ENCODE results near the gene LRRC46.

The LRRC46 gene

DNA sequence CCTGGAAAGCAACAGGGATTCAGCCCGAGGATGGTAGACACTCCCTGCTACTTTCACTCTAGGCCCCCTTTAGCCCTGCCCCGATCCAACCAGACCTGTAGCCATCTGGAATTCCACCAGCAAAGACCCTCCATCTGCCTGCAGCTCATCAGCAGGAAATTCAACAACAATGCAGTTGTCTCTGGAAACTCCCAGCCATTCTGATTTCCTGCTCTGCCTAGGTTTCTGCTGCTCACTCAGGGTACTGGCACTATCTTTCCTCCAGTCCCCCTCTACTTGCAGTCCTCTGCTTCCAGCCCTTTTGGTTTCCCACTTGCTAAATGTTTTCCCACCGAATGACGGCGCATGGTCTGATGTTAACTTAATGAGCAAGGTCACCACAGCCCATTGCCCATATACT is 22.1 kb downstream of the LRRC46 start:
- no peak for DNase-seq

DNA sequence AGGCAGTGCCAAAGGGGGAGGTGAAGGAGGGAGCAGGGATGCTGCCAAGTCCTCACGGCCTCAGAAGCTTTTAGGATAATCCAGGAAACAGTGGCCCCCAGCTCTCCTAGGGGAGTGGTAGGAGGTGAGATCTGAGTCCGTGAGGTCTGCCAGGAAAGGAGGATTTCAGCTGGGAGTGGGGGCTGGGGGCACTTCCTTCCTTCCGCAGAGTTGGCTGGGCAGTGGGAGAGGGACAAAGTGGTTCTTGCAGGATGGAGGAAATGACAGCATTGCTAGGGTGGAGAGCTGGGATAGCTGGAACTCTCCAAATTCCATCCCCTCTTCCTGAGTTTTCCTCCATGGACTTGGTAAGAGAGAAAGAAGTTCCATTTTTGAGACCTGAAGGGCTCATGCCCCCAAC is 24.3 kb downstream of the LRRC46 start:
- no peak for DNase-seq

DNA sequence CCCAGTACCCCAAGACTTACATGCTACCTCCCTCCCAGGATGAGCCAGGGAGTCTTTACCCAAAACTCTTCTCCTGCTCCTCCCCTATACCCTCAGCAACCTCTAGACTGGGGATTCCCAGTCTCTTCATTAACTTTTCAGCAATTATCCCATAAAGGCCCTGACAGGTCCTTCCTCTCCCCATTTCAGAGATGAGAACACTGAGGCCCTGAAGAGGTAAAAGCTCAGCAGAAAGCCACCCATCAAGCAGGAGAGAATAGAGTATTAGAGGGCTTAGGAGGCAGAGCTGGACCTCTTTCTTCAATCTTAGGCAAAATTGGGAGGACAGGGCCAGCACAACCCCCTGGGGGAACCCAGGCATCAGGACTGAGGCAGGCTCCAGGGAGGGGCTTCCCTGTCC is 25.4 kb downstream of the LRRC46 start:
- no peak for DNase-seq

DNA sequence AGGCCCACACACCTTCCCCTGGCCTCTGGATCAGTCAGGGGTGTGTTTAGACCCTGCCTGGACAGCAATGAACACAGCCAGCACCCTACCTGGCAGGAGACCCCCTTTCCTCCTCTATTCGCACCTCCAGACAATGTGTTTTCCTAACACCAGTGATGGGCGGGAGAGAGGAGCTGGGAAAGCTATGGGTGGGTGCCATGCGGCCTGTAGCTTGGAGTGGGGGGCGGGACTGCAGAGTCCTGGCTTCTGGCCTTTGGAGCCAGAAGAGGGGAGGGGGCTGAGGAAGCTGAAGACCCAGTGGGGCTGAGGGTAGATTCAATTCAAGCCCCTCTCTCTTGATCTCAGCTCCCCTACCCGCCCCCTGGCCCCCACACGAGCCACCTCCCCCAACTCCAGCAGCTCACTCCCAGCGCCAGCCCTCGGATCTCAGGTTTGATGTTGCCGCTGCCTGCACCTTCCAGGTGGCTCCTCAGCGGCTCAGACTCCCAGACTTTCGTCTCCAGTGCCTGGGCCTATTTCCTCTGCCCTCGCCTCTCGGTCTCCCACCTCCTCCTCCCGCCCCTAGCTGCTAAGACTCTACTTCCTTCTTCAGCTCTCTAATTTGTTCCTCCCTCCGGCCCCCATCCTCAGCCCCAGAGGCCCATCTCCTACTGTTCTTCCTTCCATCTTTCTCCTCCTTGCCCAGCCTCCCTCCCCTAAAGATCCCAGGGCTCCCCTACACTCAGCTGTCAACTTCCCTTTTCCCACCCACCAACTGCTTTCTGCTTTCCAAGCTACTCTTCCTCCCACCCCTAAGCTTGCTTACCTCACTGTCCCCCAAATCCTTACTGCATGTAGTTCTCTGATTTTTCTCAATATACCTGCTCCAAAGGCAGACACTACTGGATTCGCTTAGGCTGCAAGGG is 26.3 kb downstream of the LRRC46 start:
- no peak for DNase-seq

DNA sequence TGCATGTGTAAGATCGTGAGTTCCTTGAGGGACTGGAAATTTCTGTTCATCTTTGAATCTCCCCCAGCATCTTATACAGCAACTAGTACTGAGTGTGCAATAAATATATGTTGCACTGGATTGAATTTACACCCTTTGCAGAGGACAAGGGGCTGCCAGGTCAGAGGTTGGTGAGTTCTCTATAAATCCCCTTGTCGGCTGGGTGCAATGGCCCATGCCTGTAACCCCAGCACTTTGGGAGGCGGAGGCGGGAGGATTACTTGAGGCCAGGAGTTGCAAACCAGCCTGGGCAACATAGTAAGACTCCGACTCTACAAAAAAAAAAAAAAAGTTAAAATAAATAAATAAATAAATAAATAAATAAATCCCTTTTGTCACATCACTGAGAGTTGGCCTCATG is 28.9 kb downstream of the LRRC46 start:
- no peak for DNase-seq

DNA sequence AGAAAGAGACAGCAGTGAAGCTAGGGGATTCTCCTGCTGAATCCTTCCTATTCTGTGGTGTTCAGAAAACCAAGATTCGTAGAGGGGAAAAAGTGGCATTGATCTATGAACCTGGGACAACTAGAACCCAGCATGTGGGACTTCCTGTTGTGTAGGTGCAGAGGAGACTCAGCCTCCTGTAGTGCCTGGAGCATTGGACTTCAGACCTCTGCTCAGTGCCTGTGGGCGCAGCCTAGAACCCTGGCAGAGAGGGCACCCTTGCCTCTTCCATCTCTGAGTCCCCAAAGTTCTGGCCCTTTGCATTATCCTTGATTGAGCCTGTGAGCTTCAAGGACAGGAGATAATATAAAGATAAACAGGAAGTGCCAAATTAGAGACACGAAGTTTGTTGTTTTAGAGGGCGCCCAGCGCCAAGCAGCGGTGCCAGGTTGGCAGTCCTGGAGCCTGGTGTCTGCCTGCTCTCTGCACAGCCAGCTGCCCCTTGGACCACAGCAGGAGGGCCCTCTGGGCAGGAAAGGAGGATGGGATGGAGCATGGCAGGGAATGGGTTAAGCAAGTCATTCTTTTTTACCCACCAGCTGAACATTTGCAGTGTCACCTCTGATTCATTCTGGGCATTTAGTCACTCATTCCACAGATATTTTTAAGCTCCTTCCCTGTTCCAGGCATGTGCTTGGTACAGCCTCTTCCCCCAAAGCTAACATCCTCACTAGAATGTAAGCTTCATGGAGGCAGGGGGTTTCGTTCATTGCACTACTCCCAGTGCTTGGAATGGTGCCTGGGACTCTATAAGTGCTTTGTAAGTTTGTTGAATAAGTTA is 31.4 kb downstream of the LRRC46 start:
- DNase-seq, result no peak

DNA sequence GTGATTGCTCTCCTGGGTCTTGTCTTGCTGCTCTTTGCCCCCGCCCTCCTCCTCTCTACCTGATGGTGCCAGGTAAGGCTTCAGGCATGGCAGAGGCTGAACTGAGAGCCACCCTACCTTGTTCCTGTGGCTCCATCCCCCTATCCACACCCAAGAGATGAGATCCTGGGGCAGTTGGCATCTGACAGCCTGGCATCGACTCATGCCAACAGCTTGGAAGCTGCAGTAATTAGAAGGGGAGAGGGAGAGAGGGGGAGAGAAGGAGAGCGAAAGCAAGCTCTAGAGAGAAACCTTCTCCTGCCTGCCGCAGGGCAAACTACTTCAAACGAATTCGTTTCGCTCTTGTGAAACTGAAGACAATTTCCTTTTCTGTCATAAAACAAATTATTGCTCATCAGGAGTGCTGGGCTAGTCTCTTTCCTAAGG is 33.3 kb downstream of the LRRC46 start:
- no peak for DNase-seq

DNA sequence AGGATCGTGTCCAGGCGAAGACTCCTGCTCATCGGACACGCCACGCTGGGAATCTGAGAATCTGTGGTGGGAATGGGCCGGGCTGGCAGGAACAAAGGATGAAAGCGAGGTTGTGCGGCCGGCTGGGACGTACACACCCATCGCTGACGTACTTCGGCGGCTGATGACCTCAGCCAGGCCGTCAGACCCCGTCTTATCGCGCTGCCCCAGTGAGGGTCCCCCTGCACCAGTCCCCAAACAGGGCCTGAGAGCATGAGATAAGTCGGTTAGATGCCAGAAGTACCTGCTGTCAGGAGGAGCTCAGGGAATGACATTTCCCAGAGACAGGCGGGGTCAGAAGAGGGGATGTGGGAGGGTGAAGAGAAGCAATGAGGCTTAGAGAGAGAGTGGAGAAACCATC is 35.5 kb downstream of the LRRC46 start:
- no peak for DNase-seq

DNA sequence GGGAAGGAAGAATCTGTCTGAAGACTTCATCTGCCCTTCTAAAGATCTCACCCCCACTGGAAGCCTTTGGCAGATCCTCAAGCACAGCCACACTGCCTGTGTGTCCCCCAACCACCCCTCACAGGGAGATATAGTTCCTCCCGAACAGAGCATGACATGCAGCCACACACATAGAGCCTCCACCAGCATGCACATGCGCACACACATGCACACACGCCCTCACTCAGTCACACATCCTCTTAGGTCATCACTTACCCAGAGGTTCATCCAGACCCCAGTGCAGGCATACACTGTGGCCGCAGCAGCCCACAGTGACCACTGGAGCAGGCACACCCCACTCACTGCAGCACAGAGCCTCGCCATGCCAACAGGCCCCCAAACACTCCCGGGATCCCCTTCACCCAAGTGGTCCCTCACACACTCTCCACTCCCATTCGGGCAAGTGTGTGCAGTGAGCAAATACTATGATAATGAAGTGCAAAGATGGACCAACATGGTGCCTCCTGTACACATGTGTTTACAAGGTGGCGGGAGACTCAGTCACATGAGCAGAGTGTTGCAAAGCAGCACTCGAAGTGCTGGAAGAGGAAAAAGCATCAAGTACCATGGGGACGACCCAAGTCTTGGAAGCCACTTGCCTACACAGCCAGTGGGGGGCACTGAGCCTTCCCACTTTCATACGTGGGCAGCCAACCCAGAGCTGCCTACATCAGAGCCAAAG is 36.5 kb downstream of the LRRC46 start:
- DNase-seq, result no peak

DNA sequence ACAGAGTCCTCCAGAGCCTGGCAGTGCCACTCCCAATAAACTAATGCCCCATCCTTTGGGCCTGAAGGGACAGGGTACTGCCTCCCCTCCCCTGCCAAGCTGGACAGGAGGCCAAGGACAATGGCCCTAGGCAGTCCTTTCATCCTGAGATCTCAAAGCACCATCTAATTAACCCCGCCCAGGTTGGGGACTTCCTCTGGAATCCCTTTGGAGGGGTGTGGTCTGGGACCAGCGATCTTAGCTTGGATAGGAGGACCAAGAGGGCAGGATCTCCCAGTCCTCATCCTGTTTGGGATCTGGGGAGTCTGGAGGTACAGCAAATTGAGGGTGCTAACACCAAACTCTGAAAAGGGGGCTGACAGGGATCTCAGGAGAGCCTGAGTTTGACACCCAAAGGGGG is 37.6 kb downstream of the LRRC46 start:
- DNase-seq, result no peak

DNA sequence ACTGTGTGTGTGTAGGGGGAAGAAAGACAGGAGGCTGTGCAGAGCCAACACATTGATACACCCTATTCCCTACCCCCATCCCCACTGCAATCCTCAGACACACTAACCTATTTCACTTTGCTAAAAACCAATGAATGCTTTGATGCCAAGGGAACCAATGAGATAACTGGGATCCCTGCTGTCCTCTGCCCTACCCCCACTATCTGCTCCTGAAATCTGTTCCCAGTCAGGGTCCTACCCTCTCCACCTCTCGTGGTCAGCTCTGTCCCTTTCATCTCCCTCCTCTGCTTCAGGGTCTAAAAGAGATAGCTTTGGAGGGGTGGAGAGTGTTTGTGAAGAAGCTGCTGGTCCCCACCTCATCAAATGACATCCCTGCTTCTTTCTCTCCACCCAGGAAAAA is 38.6 kb downstream of the LRRC46 start:
- no peak for DNase-seq

DNA sequence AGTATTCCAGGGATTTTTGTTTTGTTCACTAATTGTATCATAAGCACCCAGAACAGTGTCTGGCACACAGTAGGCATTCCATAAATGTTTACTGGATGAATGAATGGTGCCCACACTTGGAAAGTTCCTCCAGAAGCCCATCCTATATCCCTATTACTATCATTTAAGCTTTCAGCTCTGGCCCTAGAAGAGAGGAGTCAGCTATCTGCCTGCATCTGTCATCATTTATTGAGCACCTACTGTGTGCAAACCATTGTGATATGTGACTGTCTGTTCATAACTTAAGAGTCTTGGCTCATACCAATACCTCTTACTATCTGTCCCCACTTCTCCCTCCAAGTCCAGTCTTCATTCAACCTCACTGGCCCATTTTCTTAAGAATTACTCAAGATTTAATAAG is 39.6 kb downstream of the LRRC46 start:
- no peak for DNase-seq

DNA sequence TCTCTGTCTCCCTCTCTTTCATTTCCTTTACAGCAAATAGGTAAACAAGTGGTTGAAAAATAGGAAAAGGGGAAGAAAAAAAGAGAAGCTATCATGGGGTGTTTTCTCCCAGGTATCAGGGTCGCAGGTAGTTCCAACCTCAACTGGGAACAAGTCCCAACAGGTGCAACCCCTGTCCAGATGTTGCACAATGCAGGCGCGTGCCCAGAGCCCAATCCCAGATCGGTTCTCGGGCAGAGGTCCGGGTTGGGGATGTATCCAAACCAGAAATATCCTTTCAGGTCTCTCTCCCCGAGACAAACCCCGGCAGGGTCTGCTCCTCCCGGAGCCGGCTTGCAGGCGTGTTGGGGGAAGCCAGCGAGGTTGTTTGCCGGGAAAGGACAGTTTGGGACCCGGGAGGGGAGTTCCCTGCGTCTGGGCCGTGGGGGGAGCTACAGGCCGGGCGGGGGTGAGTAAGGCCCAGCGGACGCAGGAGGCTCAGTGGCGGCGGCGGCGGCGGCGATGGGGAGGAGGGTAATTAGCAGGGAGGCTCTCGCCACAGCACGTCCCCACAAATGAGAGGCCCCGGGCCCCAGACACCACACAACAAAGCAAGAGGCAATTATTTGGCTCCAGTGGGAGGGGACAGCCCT is 40.7 kb downstream of the LRRC46 start:
- no peak for DNase-seq

DNA sequence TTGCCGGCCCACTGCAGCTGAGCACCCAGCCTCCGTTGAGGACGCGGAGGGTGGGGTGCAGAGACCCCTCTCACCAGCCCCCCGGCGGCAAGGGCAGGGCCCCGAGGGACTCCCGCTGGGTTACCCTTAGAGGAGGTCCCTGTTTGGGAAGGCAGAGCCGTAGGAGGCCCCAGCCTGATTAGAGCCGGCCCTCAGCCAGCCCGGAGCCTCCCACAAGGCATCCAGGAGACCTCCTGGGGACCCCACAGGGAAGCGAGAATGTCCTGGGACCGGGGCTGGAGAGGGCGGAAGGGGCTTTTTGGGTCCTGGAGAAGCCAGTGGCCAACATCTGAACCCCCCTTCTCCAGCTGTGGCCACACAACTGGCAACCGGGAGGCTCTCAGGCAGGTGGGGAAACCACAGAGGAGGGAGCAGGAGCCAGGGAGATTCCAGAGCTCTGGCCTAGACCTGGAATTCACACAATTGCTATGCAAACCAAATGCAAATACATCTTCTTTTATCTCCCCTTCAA is 41.2 kb downstream of the LRRC46 start:
- DNase-seq, result no peak

DNA sequence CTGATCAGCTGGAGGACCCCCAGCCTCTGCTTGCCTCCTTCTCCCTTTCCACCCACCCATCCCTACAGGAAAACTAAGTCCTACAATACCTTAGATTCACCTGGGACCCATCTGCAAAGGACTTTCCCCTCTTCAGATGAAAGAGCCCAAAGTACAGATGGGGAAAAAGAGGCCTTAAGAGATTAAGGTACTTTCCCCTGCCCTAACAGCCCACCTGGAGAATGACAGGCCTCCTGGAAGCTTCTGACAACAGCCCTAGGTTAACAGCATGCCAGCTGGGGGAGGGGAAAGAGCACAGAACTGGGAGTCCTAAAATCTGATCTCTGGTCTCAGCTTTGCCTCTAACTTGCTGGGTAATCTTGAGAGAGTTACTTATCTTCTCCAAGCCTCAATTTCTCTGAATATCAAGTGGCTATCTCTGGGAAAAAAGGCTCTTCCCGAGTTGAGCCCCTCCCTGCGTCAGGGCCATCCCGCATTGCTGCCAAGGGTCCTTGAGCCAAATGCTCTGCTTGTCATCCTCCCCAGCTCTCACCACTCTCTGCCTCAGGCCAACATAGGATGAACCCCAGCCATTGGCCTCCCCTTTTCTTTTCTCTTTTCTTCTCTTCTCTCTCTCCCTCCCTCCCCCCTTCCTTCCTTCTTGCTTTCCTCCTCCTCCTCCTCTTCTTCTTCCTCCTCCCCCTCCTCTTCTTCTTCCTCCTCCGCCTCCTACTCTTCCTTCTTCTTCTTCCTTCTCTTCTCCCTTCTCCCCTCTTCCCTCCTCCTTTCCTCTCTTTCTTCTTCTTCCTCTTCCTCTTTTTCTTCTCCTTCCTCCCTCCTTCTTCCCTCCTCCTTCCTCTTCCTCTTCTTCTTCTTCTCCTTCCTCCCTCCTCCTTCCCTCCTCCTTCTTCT is 42.0 kb downstream of the LRRC46 start:
- no peak for DNase-seq

DNA sequence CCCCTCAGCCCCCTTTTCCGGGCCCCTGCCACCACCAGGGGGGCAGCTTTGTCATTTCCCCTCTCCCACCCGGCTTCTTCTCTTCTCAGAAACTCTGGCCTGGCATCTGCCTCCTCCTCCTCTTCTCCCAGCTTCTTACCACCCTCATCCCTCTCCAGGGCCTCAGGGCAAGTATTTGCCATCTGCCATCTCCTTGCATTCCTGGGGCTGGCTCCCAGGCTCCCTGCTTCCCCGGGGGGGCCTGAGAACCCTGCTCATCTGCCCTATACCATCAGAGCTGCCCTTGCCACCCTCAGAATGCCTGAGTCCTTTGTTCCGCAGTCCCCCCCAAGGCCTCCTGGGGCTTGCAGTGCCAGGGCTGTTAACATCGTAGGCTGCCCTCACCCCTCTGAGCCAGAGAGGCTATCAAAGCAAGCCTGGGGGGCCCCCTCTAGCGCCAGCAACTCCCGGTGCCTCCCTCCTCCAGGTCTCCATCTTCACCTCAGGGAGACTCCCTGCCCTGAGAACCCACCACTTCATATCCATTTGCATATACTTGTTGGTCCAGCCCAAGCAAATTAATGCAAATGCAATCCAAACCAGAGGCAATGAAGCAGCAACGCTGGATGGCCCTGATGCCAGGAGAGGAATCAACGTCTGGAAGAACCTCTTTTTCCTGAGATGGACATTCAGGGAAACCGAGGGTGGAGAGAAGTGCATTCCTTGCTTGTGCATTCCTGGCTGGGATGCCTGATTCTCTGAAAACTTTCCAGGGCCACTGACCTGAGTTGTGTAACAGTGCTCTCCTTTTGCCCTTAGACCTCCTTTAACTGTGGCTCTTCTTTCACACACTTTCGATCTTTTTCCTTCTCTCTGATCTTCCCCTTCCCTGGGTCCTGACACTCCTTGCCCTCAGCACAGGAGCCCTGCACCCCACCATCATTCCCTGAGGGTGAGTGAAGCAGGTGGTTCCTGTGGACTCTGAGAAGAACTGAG is 43.8 kb downstream of the LRRC46 start:
- DNase-seq, result no peak

DNA sequence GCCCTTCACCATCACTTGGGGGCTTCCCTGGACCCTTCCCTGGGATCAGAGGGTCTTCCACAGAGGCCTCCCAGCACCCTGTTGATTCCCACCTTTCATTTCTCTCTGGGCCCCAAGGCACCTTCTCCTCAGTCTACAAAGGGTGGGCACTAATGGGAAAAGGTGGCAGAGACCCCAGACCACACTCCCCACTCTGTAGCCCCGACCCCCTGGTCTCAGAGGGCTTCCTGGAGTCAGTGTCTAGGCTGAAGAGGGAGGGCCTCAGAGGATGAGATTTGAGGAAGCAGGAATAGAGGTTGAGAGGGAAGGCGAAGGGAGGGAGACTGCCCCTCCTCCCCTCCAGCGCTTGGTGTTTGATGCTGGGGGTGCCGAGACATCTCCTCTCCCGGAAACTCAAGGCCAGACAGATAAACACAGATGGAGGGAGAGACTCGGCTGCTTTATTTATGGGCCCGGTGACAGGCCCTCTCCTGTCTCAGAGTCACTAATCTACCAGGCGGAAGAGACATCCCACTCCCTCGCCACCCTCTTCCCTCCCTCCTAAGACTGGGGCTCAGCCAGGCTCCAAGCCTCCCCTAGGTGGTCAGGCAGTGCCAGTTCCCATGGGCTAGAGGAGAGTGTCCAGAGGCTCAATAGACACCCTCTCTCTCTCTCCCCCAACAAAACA is 46.0 kb downstream of the LRRC46 start:
- DNase-seq, result no peak

DNA sequence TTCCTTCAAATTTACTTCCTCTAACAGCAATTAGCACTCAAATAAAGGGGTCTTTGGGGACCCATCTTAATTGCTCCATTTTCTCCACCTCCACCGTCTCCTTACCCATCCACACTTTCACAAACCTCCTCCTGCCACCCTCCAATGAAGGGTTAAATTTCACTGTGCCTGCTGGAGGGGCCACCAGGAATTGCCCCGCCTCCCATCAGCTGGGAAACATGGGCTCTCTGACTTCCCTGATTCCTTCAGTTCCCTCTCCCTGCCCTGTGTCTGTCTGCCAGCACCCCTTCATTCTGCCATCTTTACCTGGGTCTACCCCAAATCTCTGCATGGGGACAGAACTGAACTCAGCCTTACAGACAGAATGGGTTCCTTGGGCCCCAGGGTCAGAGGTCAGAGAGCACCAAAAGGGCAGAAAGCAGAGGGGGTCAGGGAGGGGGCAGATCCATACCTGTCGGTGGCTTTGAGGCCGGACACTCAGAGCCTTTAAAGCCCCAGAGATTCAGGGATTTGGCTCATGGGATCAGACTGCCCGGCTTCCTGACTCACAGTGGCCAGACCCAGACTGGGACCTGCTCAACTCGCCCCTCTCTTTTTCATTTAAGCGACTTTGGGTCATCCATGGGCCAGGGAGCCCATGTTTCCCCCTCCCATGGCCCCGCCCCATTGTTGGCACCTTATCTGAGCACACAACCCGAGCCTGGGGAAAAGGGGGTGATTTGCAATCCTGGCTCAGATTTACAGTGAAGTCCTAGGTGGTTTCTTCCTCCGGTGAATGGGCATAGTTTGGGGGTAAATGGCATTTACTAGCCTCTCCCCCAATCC is 46.9 kb downstream of the LRRC46 start:
- no peak for DNase-seq

DNA sequence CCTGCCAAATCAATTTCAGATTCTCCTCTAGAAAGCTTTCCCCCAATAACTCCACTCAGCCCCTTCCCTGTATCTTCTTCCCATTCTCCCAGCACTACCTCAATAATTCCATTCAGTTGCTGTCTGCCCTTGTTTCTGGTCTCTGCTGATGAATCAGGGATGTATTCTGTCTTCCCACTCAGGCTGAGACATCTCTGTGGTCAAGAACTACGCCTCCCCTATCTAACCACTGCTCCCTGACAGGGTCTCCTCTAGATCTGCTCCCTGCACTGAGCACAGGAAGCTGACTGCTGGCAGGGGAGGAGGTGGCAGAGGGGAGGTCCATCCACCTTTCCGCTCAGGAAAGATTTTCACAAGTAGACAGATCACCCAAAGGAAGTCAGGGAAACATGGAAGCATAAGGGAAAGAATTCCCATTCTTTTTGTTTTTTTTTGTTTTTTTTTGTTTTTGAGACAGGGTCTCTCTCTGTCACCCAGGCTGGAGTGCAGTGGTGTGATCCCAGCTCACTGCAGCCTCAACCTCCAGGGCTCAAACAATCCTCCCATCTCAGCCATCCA is 47.6 kb downstream of the LRRC46 start:
- no peak for DNase-seq

All from NCI-H510A (cell line).